ENCODE data around the gene TMPRSS3.

TMPRSS3 gene

GRCh38 chr21:42387164-42387563 lies 8.7 kb downstream of the TMPRSS3 start:
- DNase-seq, result no peak

- DNase-seq, result no peak
Measured at GRCh38 chr21:42386034-42386591, 9.7 kb downstream of the TMPRSS3 start.

- no peak for DNase-seq
Measured at GRCh38 chr21:42385619-42386018, 10.2 kb downstream of the TMPRSS3 start.

- no peak for DNase-seq
Measured at GRCh38 chr21:42384989-42385388, 10.9 kb downstream of the TMPRSS3 start.

- DNase-seq, result no peak
Measured at GRCh38 chr21:42384156-42384945, 11.5 kb downstream of the TMPRSS3 start.

- DNase-seq, result no peak
Measured at GRCh38 chr21:42383331-42383730, 12.5 kb downstream of the TMPRSS3 start.

- no peak for DNase-seq
Measured at GRCh38 chr21:42382915-42383314, 12.9 kb downstream of the TMPRSS3 start.

GRCh38 chr21:42381347-42381984 lies 14.4 kb downstream of the TMPRSS3 start:
- DNase-seq, result no peak

- no peak for DNase-seq
Measured at GRCh38 chr21:42379426-42380215, 16.2 kb downstream of the TMPRSS3 start.

- no peak for DNase-seq
Measured at GRCh38 chr21:42378418-42378817, 17.4 kb downstream of the TMPRSS3 start.

GRCh38 chr21:42377951-42378340 lies 17.9 kb downstream of the TMPRSS3 start:
- no peak for DNase-seq

- DNase-seq, result no peak
Measured at GRCh38 chr21:42377211-42377950, 18.5 kb downstream of the TMPRSS3 start.

GRCh38 chr21:42376338-42376982 lies 19.4 kb downstream of the TMPRSS3 start:
- no peak for DNase-seq

- no peak for DNase-seq
Measured at GRCh38 chr21:42375966-42376337, 19.9 kb downstream of the TMPRSS3 start.

GRCh38 chr21:42375506-42375905 lies 20.3 kb downstream of the TMPRSS3 start:
- DNase-seq, result no peak

GRCh38 chr21:42374864-42375499 lies 20.9 kb downstream of the TMPRSS3 start:
- no peak for DNase-seq

GRCh38 chr21:42374457-42374856 lies 21.4 kb downstream of the TMPRSS3 start:
- no peak for DNase-seq

GRCh38 chr21:42373908-42374455 lies 21.9 kb downstream of the TMPRSS3 start:
- DNase-seq, result no peak

GRCh38 chr21:42373196-42373907 lies 22.5 kb downstream of the TMPRSS3 start:
- no peak for DNase-seq

- no peak for DNase-seq
Measured at GRCh38 chr21:42370894-42371654, 24.8 kb downstream of the TMPRSS3 start.

Data from right hindlimb (tissue), 1 donor.